GM23338 (cell line): ENCODE measurements around the gene TSPEAR. TPM values are rescaled to one million over a fixed set of nuclear protein-coding genes. Genes with fewer than 3 reads are reported as not detected.

ENCODE experiments used
- ATAC-seq: fragments of 200-7000 bp; cut with Tn5 transposase; 3 replicates; pipeline ENCODE4 v1.9.1; 2020
- DNase-seq: peaks from one replicate; pipeline ENCODE4 v3.0.0-alpha.2; 2015; ENCODE audit warnings: low spot score
- H2AFZ ChIP-seq: fragments of 200-600 bp; sonication (generic); 2 replicates; pipeline ENCODE4 v1.8.0; 2016; ENCODE audit warnings: antibody characterized with exemption, mild to moderate bottlenecking, moderate library complexity
- H3F3A ChIP-seq: fragments of 200-600 bp; sonication (generic); replicated peaks from 2 replicates; pipeline ENCODE4 v1.8.0; 2017; ENCODE audit warnings: antibody characterized with exemption, mixed run types, low read depth
- H3K27ac ChIP-seq: fragments of 200-600 bp; sonication (generic); 2 replicates; pipeline ENCODE4 v1.6.1; 2016; ENCODE audit warnings: low read depth
- H3K27me3 ChIP-seq: fragments of 200-600 bp; sonication (generic); 2 replicates; pipeline ENCODE4 v1.8.0; 2016; ENCODE audit warnings: mild to moderate bottlenecking, mixed run types, moderate library complexity; ENCODE audit not compliant: insufficient read depth
- H3K36me3 ChIP-seq: fragments of 200-600 bp; sonication (generic); 2 replicates; pipeline ENCODE4 v1.8.0; 2016; ENCODE audit warnings: mild to moderate bottlenecking; ENCODE audit not compliant: insufficient read depth
- H3K4me1 ChIP-seq: fragments of 200-600 bp; sonication (generic); 2 replicates; pipeline ENCODE4 v1.8.0; 2016; ENCODE audit warnings: mild to moderate bottlenecking, moderate library complexity; ENCODE audit not compliant: insufficient read depth
- H3K4me2 ChIP-seq: fragments of 200-600 bp; sonication (generic); 2 replicates; pipeline ENCODE4 v1.7.1; 2017; ENCODE audit warnings: mixed run types
- H3K4me3 ChIP-seq: fragments of 200-600 bp; sonication (generic); 2 replicates; pipeline ENCODE4 v1.6.1; 2016; ENCODE audit warnings: mixed run types
- H3K79me2 ChIP-seq: fragments of 200-600 bp; sonication (generic); replicated peaks from 2 replicates; pipeline ENCODE4 v1.8.0; 2017; ENCODE audit warnings: mild to moderate bottlenecking; ENCODE audit not compliant: insufficient read depth
- H3K9me2 ChIP-seq: fragments of 200-600 bp; sonication (generic); 2 replicates; pipeline ENCODE4 v1.8.0; 2017; ENCODE audit not compliant: insufficient read depth
- H4K20me1 ChIP-seq: fragments of 200-600 bp; sonication (generic); replicated peaks from 2 replicates; pipeline ENCODE4 v1.8.0; 2017; ENCODE audit warnings: mild to moderate bottlenecking; ENCODE audit not compliant: insufficient read depth
- H3K27ac Mint-ChIP-seq: 2 replicates; pipeline ENCODE4 v1.8.0; 2020; ENCODE audit warnings: inconsistent platforms, mild to moderate bottlenecking, moderate library complexity, mixed read lengths
- H3K27me3 Mint-ChIP-seq: 3 replicates; pipeline ENCODE4 v1.8.0; 2022; ENCODE audit warnings: low read depth, mild to moderate bottlenecking, moderate library complexity, mixed read lengths, inconsistent platforms; ENCODE audit not compliant: insufficient read depth, poor library complexity
- H3K36me3 Mint-ChIP-seq: 3 replicates; pipeline ENCODE4 v1.8.0; 2021; ENCODE audit warnings: low read depth, mild to moderate bottlenecking, inconsistent platforms, moderate library complexity, mixed read lengths
- H3K4me1 Mint-ChIP-seq: 3 replicates; pipeline ENCODE4 v1.8.0; 2020; ENCODE audit warnings: mild to moderate bottlenecking, inconsistent platforms, mixed read lengths
- H3K4me3 Mint-ChIP-seq: 3 replicates; pipeline ENCODE4 v1.8.0; 2021; ENCODE audit warnings: moderate library complexity, mild to moderate bottlenecking, inconsistent platforms, mixed read lengths
- H3K9me3 Mint-ChIP-seq: 3 replicates; pipeline ENCODE4 v1.8.0; 2020; ENCODE audit warnings: moderate library complexity, mild to moderate bottlenecking, inconsistent platforms, mixed read lengths
- CREB1 ChIP-seq: fragments of 250-450 bp; sonication (Bioruptor Pico); IDR thresholded peaks from 2 replicates; pipeline ENCODE4 v1.5.0; 2020; ENCODE audit warnings: low read depth, mild to moderate bottlenecking, moderate library complexity
- EZH2 ChIP-seq: fragments of 200-600 bp; sonication (generic); IDR thresholded peaks from one replicate; pipeline ENCODE4 v1.8.0; 2017; ENCODE audit warnings: antibody characterized with exemption, mild to moderate bottlenecking, low read depth; ENCODE audit not compliant: unreplicated experiment
- EZH2phosphoT487 ChIP-seq: fragments of 200-600 bp; sonication (generic); IDR thresholded peaks from one replicate; pipeline ENCODE4 v1.8.1; 2018; ENCODE audit warnings: antibody characterized with exemption; ENCODE audit not compliant: unreplicated experiment
- JUNB ChIP-seq: IDR thresholded peaks from one replicate; pipeline ENCODE4 v1.6.1; 2016; ENCODE audit warnings: antibody characterized with exemption; ENCODE audit not compliant: unreplicated experiment
- NANOG ChIP-seq: IDR thresholded peaks from 2 replicates; pipeline ENCODE4 v1.6.1; 2016; ENCODE audit warnings: antibody characterized with exemption, borderline replicate concordance
- POLR2AphosphoS5 ChIP-seq: IDR thresholded peaks from 2 replicates; pipeline ENCODE4 v1.6.1; 2016; ENCODE audit warnings: antibody characterized with exemption, low read depth
- STAT1 ChIP-seq: IDR thresholded peaks from one replicate; pipeline ENCODE4 v1.6.1; 2016; ENCODE audit warnings: antibody characterized with exemption; ENCODE audit not compliant: unreplicated experiment
- ZNF114 ChIP-seq: fragments of 250-450 bp; sonication (Bioruptor Pico); IDR thresholded peaks from 2 replicates; pipeline ENCODE4 v1.5.0; 2020; ENCODE audit warnings: mild to moderate bottlenecking, moderate library complexity
- ZNF331 ChIP-seq: fragments of 250-450 bp; sonication (Bioruptor Pico); IDR thresholded peaks from 2 replicates; pipeline ENCODE4 v1.5.0; 2020; ENCODE audit warnings: low read depth, mild to moderate bottlenecking, moderate library complexity
- polyA plus RNA-seq: library from polyadenylated mRNA; unstranded; fragments of >200 nt; fragmentation: Nextera tagmentation; extraction: Ambion mirVana; gene quantifications from 2 replicates; pipeline ENCODE4 v1.2.1, GENCODE V29; 2016
- total RNA-seq: library from RNA; depleted of rRNA; stranded (reverse); fragments of >200 nt; shearing (Covaris generic); gene quantifications from 2 replicates; pipeline ENCODE4 v1.2.3, GENCODE V29; 2014
- TF ChIP-seq, protein P1 (sequence below): IDR thresholded peaks from one replicate; pipeline ENCODE4 v1.6.1; 2018; ENCODE audit warnings: antibody characterized with exemption; ENCODE audit not compliant: unreplicated experiment
- TF ChIP-seq, protein P2 (sequence below), 2 experiments: fragments of 200-600 bp in 1 of 2; sonication (generic) in 1 of 2; conservative IDR thresholded peaks; 2 replicates each; pipeline versions ENCODE4 v1.5.1 to v1.6.1; 2016 to 2017; ENCODE audit warnings: antibody characterized with exemption in 2 of 2, low read depth in 2 of 2, mild to moderate bottlenecking in 2 of 2, moderate library complexity in 1 of 2
- TF ChIP-seq, protein P3 (sequence below): fragments of 250-450 bp; sonication (Bioruptor Pico); IDR thresholded peaks from 2 replicates; pipeline ENCODE4 v1.5.0; 2020; ENCODE audit warnings: mild to moderate bottlenecking, moderate library complexity
- TF ChIP-seq, protein P4 (sequence below): IDR thresholded peaks from 2 replicates; pipeline ENCODE4 v1.6.1; 2016; ENCODE audit warnings: antibody characterized with exemption

TSPEAR gene
- total and polyA plus RNA-seq, 2 experiments from 2014 or later: 0.35 to 0.92 TPM

GRCh38 chr21:44615466-44615865, 95.9 kb downstream of the TSPEAR start:
- Histone ChIP-seq H3K79me2 (no peaks in the 10 kb centered on the region), H4K20me1 (no peaks in the 10 kb centered on the region), H3K9me2 (no peaks in the 10 kb centered on the region), H3F3A (no peaks in the 10 kb centered on the region), H3K27ac (no peak overlapping the region), H3K4me3 (no peak overlapping the region), H3K4me2 (no peak overlapping the region), H3K4me1 (no peaks in the 10 kb centered on the region), H2AFZ (no peak overlapping the region), H3K27me3 (no peaks in the 10 kb centered on the region), H3K36me3 (no peaks in the 10 kb centered on the region)
- H3K4me1 Mint-ChIP-seq: peaks cover 23% of the 10 kb centered on the region
- H3K36me3 Mint-ChIP-seq: peaks cover 27% of the 10 kb centered on the region
- no peak overlapping the region for H3K27ac Mint-ChIP-seq
- TF ChIP-seq, protein P1, sequence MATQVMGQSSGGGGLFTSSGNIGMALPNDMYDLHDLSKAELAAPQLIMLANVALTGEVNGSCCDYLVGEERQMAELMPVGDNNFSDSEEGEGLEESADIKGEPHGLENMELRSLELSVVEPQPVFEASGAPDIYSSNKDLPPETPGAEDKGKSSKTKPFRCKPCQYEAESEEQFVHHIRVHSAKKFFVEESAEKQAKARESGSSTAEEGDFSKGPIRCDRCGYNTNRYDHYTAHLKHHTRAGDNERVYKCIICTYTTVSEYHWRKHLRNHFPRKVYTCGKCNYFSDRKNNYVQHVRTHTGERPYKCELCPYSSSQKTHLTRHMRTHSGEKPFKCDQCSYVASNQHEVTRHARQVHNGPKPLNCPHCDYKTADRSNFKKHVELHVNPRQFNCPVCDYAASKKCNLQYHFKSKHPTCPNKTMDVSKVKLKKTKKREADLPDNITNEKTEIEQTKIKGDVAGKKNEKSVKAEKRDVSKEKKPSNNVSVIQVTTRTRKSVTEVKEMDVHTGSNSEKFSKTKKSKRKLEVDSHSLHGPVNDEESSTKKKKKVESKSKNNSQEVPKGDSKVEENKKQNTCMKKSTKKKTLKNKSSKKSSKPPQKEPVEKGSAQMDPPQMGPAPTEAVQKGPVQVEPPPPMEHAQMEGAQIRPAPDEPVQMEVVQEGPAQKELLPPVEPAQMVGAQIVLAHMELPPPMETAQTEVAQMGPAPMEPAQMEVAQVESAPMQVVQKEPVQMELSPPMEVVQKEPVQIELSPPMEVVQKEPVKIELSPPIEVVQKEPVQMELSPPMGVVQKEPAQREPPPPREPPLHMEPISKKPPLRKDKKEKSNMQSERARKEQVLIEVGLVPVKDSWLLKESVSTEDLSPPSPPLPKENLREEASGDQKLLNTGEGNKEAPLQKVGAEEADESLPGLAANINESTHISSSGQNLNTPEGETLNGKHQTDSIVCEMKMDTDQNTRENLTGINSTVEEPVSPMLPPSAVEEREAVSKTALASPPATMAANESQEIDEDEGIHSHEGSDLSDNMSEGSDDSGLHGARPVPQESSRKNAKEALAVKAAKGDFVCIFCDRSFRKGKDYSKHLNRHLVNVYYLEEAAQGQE: no peak
- TF ChIP-seq EZH2phosphoT487: no peak
- TF ChIP-seq, protein P2, sequence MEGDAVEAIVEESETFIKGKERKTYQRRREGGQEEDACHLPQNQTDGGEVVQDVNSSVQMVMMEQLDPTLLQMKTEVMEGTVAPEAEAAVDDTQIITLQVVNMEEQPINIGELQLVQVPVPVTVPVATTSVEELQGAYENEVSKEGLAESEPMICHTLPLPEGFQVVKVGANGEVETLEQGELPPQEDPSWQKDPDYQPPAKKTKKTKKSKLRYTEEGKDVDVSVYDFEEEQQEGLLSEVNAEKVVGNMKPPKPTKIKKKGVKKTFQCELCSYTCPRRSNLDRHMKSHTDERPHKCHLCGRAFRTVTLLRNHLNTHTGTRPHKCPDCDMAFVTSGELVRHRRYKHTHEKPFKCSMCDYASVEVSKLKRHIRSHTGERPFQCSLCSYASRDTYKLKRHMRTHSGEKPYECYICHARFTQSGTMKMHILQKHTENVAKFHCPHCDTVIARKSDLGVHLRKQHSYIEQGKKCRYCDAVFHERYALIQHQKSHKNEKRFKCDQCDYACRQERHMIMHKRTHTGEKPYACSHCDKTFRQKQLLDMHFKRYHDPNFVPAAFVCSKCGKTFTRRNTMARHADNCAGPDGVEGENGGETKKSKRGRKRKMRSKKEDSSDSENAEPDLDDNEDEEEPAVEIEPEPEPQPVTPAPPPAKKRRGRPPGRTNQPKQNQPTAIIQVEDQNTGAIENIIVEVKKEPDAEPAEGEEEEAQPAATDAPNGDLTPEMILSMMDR (conservative IDR thresholded peaks at IDR 0.05; ENCODE audit: low read depth in 2 of 2): no peak
- TF ChIP-seq, protein P3, sequence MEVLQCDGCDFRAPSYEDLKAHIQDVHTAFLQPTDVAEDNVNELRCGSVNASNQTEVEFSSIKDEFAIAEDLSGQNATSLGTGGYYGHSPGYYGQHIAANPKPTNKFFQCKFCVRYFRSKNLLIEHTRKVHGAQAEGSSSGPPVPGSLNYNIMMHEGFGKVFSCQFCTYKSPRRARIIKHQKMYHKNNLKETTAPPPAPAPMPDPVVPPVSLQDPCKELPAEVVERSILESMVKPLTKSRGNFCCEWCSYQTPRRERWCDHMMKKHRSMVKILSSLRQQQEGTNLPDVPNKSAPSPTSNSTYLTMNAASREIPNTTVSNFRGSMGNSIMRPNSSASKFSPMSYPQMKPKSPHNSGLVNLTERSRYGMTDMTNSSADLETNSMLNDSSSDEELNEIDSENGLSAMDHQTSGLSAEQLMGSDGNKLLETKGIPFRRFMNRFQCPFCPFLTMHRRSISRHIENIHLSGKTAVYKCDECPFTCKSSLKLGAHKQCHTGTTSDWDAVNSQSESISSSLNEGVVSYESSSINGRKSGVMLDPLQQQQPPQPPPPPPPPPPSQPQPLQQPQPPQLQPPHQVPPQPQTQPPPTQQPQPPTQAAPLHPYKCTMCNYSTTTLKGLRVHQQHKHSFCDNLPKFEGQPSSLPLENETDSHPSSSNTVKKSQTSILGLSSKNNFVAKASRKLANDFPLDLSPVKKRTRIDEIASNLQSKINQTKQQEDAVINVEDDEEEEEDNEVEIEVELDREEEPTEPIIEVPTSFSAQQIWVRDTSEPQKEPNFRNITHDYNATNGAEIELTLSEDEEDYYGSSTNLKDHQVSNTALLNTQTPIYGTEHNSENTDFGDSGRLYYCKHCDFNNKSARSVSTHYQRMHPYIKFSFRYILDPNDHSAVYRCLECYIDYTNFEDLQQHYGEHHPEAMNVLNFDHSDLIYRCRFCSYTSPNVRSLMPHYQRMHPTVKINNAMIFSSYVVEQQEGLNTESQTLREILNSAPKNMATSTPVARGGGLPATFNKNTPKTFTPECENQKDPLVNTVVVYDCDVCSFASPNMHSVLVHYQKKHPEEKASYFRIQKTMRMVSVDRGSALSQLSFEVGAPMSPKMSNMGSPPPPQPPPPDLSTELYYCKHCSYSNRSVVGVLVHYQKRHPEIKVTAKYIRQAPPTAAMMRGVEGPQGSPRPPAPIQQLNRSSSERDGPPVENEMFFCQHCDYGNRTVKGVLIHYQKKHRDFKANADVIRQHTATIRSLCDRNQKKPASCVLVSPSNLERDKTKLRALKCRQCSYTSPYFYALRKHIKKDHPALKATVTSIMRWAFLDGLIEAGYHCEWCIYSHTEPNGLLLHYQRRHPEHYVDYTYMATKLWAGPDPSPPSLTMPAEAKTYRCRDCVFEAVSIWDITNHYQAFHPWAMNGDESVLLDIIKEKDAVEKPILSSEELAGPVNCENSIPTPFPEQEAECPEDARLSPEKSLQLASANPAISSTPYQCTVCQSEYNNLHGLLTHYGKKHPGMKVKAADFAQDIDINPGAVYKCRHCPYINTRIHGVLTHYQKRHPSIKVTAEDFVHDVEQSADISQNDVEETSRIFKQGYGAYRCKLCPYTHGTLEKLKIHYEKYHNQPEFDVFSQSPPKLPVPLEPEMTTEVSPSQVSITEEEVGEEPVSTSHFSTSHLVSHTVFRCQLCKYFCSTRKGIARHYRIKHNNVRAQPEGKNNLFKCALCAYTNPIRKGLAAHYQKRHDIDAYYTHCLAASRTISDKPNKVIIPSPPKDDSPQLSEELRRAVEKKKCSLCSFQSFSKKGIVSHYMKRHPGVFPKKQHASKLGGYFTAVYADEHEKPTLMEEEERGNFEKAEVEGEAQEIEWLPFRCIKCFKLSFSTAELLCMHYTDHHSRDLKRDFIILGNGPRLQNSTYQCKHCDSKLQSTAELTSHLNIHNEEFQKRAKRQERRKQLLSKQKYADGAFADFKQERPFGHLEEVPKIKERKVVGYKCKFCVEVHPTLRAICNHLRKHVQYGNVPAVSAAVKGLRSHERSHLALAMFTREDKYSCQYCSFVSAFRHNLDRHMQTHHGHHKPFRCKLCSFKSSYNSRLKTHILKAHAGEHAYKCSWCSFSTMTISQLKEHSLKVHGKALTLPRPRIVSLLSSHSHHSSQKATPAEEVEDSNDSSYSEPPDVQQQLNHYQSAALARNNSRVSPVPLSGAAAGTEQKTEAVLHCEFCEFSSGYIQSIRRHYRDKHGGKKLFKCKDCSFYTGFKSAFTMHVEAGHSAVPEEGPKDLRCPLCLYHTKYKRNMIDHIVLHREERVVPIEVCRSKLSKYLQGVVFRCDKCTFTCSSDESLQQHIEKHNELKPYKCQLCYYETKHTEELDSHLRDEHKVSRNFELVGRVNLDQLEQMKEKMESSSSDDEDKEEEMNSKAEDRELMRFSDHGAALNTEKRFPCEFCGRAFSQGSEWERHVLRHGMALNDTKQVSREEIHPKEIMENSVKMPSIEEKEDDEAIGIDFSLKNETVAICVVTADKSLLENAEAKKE (CRISPR knock-in tag): no peak
- TF ChIP-seq POLR2AphosphoS5: no peak
- no peak for TF ChIP-seq NANOG
- TF ChIP-seq, protein P4, sequence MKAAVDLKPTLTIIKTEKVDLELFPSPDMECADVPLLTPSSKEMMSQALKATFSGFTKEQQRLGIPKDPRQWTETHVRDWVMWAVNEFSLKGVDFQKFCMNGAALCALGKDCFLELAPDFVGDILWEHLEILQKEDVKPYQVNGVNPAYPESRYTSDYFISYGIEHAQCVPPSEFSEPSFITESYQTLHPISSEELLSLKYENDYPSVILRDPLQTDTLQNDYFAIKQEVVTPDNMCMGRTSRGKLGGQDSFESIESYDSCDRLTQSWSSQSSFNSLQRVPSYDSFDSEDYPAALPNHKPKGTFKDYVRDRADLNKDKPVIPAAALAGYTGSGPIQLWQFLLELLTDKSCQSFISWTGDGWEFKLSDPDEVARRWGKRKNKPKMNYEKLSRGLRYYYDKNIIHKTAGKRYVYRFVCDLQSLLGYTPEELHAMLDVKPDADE: no peak
- no peak for TF ChIP-seq ZNF114 (CRISPR knock-in tag)
- TF ChIP-seq ZNF331 (CRISPR knock-in tag): no peak
- TF ChIP-seq STAT1: no peak
- no peak for TF ChIP-seq EZH2
- no peak for TF ChIP-seq CREB1 (CRISPR knock-in tag)
- TF ChIP-seq JUNB: no peak
- H3K4me3 Mint-ChIP-seq: no peak overlapping the region
- peaks cover 42% of the 10 kb centered on the region for H3K9me3 Mint-ChIP-seq
- DNase-seq (no peak), ATAC-seq (no peak)
- peaks cover 11% of the 10 kb centered on the region for H3K27me3 Mint-ChIP-seq
